Gastroesophageal sphincter (tissue), 3 donors: ENCODE data around the gene DNTT.

Experiments used
- CTCF ChIP-seq, 4 experiments: fragments of 200-600 bp in 2 of 4; fragments of 450-650 bp in 2 of 4; sonication (generic) in 1 of 4; IDR thresholded peaks; one replicate each; pipeline ENCODE4 v1.5.1; 2017 to 2019; ENCODE audit warnings: antibody characterized with exemption in 4 of 4, mild to moderate bottlenecking in 2 of 4, moderate library complexity in 2 of 4
- EP300 ChIP-seq: sonication (generic); formaldehyde crosslinking; IDR thresholded peaks from one replicate; pipeline ENCODE4 v1.6.1; 2017; ENCODE audit warnings: antibody characterized with exemption, mild to moderate bottlenecking

GRCh38 chr10:96327462-96327861, 23.2 kb downstream of the DNTT start:
- TF ChIP-seq CTCF (IDR thresholded peaks at IDR 0.05): no peak
- no peak for TF ChIP-seq EP300
